ENCODE data around the gene GPM6B.

GPM6B gene

GRCh38 chrX:13816643-13817627 lies at the start of gene GPM6B:
Gene GPM6B (minus strand): TSS chrX:13817093. CDS start chrX:13816904, 189 bp downstream.
- DNase-seq (ENCODE audit: low spot score) = no peak

- DNase-seq (ENCODE audit: low spot score) = no peak
Observed at GRCh38 chrX:13864264-13864663, 47.4 kb upstream of the GPM6B start.

- DNase-seq (ENCODE audit: low spot score) = peak; percentile 54
Observed at GRCh38 chrX:13863324-13863723, 46.4 kb upstream of the GPM6B start.

- DNase-seq (ENCODE audit: low spot score) = no peak
Observed at GRCh38 chrX:13859724-13860123, 42.8 kb upstream of the GPM6B start.

- DNase-seq (ENCODE audit: low spot score) = no peak
Observed at GRCh38 chrX:13857804-13858203, 40.9 kb upstream of the GPM6B start.

GRCh38 chrX:13855689-13856450 lies 39.0 kb upstream of the GPM6B start:
- DNase-seq (ENCODE audit: low spot score) = no peak

- no peak for DNase-seq (ENCODE audit: low spot score)
Observed at GRCh38 chrX:13854003-13854402, 37.1 kb upstream of the GPM6B start.

GRCh38 chrX:13852001-13852695 lies 35.3 kb upstream of the GPM6B start:
- no peak for DNase-seq (ENCODE audit: low spot score)

GRCh38 chrX:13845721-13846378 lies 29.0 kb upstream of the GPM6B start:
- peak; percentile 44 for DNase-seq (ENCODE audit: low spot score)

- no peak for DNase-seq (ENCODE audit: low spot score)
Observed at GRCh38 chrX:13843150-13843721, 26.3 kb upstream of the GPM6B start.

- DNase-seq (ENCODE audit: low spot score) = no peak
Observed at GRCh38 chrX:13840121-13840520, 23.2 kb upstream of the GPM6B start.

- DNase-seq (ENCODE audit: low spot score) = peak; percentile 30
Observed at GRCh38 chrX:13837290-13837745, 20.4 kb upstream of the GPM6B start.

- no peak for DNase-seq (ENCODE audit: low spot score)
Observed at GRCh38 chrX:13836575-13836974, 19.7 kb upstream of the GPM6B start.

- no peak for DNase-seq (ENCODE audit: low spot score)
Observed at GRCh38 chrX:13835825-13836224, 18.9 kb upstream of the GPM6B start.

- DNase-seq (ENCODE audit: low spot score) = no peak
Observed at GRCh38 chrX:13834355-13834754, 17.5 kb upstream of the GPM6B start.

- no peak for DNase-seq (ENCODE audit: low spot score)
Observed at GRCh38 chrX:13829983-13830382, 13.1 kb upstream of the GPM6B start.

GRCh38 chrX:13828392-13828791 lies 11.5 kb upstream of the GPM6B start:
- no peak for DNase-seq (ENCODE audit: low spot score)

GRCh38 chrX:13827298-13828090 lies 10.6 kb upstream of the GPM6B start:
- no peak for DNase-seq (ENCODE audit: low spot score)

- no peak for DNase-seq (ENCODE audit: low spot score)
Observed at GRCh38 chrX:13826770-13827169, 9.9 kb upstream of the GPM6B start.

GRCh38 chrX:13825178-13825762 lies 8.4 kb upstream of the GPM6B start:
- no peak for DNase-seq (ENCODE audit: low spot score)

Measured in COLO829 (cell line).